Fibroblast of lung (primary cell): ENCODE measurements around the gene COX4I1. TPM values are rescaled to one million over a fixed set of nuclear protein-coding genes. Genes with fewer than 3 reads are reported as not detected.

Experiments used
- DNase-seq, 2 donors: peaks; one replicate each; pipeline versions ENCODE4 v3.0.0 to v3.0.0-alpha.2; 2010; ENCODE audit warnings: low read depth in 2 of 2
- H2AFZ ChIP-seq: 2 replicates; pipeline ENCODE4 v1.5.1; 2012; ENCODE audit warnings: low read length, control low read depth, inconsistent platforms
- H3K27ac ChIP-seq: 2 replicates; pipeline ENCODE4 v1.5.1; 2011; ENCODE audit warnings: low read length, control low read depth; ENCODE audit not compliant: insufficient read depth
- H3K27me3 ChIP-seq: 2 replicates; pipeline ENCODE4 v1.5.1; 2011; ENCODE audit warnings: mild to moderate bottlenecking, low read length; ENCODE audit not compliant: control insufficient read depth, insufficient read depth
- H3K36me3 ChIP-seq: 2 replicates; pipeline ENCODE4 v1.5.1; 2011; ENCODE audit warnings: low read length; ENCODE audit not compliant: control insufficient read depth, insufficient read depth
- H3K4me1 ChIP-seq: 2 replicates; pipeline ENCODE4 v1.5.1; 2011; ENCODE audit warnings: low read length; ENCODE audit not compliant: control insufficient read depth, insufficient read depth; ENCODE audit errors: extremely low read depth
- H3K4me2 ChIP-seq: 2 replicates; pipeline ENCODE4 v1.5.1; 2011; ENCODE audit warnings: low read length, control low read depth; ENCODE audit not compliant: insufficient read depth; ENCODE audit errors: extremely low read depth
- H3K4me3 ChIP-seq, 4 experiments: fragments of 200-600 bp in 1 of 4; sonication (generic) in 1 of 4; replicated peaks in 1 of 4; 2 replicates each; pipeline ENCODE4 v1.5.1; 2011 to 2016; ENCODE audit warnings: low read length in 4 of 4, low read depth in 3 of 4, mild to moderate bottlenecking in 3 of 4, control low read depth in 2 of 4, inconsistent platforms in 1 of 4, mixed read lengths in 1 of 4; ENCODE audit not compliant: insufficient read depth in 1 of 4; ENCODE audit errors: control extremely low read depth in 1 of 4
- H3K79me2 ChIP-seq: 2 replicates; pipeline ENCODE4 v1.5.1; 2012; ENCODE audit warnings: mild to moderate bottlenecking, low read length, inconsistent platforms; ENCODE audit not compliant: control insufficient read depth, insufficient read depth
- H3K9ac ChIP-seq: 2 replicates; pipeline ENCODE4 v1.5.1; 2011; ENCODE audit warnings: mild to moderate bottlenecking, low read length, control low read depth; ENCODE audit not compliant: insufficient read depth
- H3K9me3 ChIP-seq: 2 replicates; pipeline ENCODE4 v1.5.1; 2012; ENCODE audit warnings: low read depth, low read length; ENCODE audit not compliant: control insufficient read depth, insufficient read depth
- H4K20me1 ChIP-seq: 2 replicates; pipeline ENCODE4 v1.5.1; 2011; ENCODE audit warnings: low read length; ENCODE audit not compliant: control insufficient read depth, insufficient read depth; ENCODE audit errors: extremely low read depth
- EZH2 ChIP-seq: IDR thresholded peaks from 2 replicates; pipeline ENCODE4 v1.5.1; 2012; ENCODE audit warnings: low read length, control low read depth, mild to moderate bottlenecking; ENCODE audit errors: missing control alignments
- polyA plus RNA-seq, 2 donors: library from polyadenylated mRNA; depleted of rRNA in 1 of 2; stranded (reverse) in 1 of 2; unstranded in 1 of 2; fragments of >200 nt; gene quantifications; 2 replicates each; pipeline ENCODE4 v1.2.1, GENCODE V29; 2011 to 2012; ENCODE audit warnings: missing spikeins in 1 of 2
- total RNA-seq: library from RNA; depleted of rRNA; stranded (reverse); fragments of >200 nt; gene quantifications from 2 replicates; pipeline ENCODE4 v1.2.1, GENCODE V29; 2014
- TF ChIP-seq, protein P1 (sequence below), 2 donors: IDR thresholded peaks in 1 of 2; conservative IDR thresholded peaks in 1 of 2; 1 replicate in 1 of 2; 2 replicates in 1 of 2; pipeline ENCODE4 v1.5.1; 2011 to 2012; ENCODE audit warnings: low read length in 2 of 2, control low read depth in 1 of 2, inconsistent platforms in 1 of 2, low read depth in 1 of 2, mild to moderate bottlenecking in 1 of 2

COX4I1 gene
- total and polyA plus RNA-seq, 2 donors (not counting 1 experiment from before 2014, with no cell fraction given) = 442 to 653 TPM

GRCh38 chr16:85750827-85751697 is 48.4 kb upstream of the COX4I1 start, which contains the start of gene C16orf74:
Gene C16orf74, minus strand, starts transcription at chr16:85751096. Its CDS starts 15,879 bp downstream, at chr16:85735217.
- peak within 1 kb of the TSS; percentile 40 for H3K9ac ChIP-seq
- DNase-seq = peak; percentile 17 to 48
- H3K27ac ChIP-seq = peak within 1 kb of the TSS; percentile 0
- H3K4me1 ChIP-seq = peaks cover 19% of the 10 kb centered on the region
- no peaks in the 10 kb centered on the region for H3K27me3 ChIP-seq
- peaks cover 5% of the 10 kb centered on the region for H3K79me2 ChIP-seq
- no peaks in the 10 kb centered on the region for H3K9me3 ChIP-seq
- no peaks in the 10 kb centered on the region for H4K20me1 ChIP-seq
- H3K4me2 ChIP-seq = peak within 1 kb of the TSS; percentile 90
- TF ChIP-seq EZH2 = no peak
- TF ChIP-seq, protein P1, sequence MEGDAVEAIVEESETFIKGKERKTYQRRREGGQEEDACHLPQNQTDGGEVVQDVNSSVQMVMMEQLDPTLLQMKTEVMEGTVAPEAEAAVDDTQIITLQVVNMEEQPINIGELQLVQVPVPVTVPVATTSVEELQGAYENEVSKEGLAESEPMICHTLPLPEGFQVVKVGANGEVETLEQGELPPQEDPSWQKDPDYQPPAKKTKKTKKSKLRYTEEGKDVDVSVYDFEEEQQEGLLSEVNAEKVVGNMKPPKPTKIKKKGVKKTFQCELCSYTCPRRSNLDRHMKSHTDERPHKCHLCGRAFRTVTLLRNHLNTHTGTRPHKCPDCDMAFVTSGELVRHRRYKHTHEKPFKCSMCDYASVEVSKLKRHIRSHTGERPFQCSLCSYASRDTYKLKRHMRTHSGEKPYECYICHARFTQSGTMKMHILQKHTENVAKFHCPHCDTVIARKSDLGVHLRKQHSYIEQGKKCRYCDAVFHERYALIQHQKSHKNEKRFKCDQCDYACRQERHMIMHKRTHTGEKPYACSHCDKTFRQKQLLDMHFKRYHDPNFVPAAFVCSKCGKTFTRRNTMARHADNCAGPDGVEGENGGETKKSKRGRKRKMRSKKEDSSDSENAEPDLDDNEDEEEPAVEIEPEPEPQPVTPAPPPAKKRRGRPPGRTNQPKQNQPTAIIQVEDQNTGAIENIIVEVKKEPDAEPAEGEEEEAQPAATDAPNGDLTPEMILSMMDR (conservative IDR thresholded peaks at IDR 0.05 in 1 of 2, IDR thresholded peaks at IDR 0.05 in 1 of 2; ENCODE audit: low read depth in 1 of 2, low read length in 2 of 2) = no peak
- peak within 1 kb of the TSS; percentile 70 for H2AFZ ChIP-seq
- no peaks in the 10 kb centered on the region for H3K36me3 ChIP-seq
- peak within 1 kb of the TSS; percentile 55 to 63 (median 61) for H3K4me3 ChIP-seq

GRCh38 chr16:85751698-85752501 is 47.6 kb upstream of the COX4I1 start:
- H3K27me3 ChIP-seq = no peaks in the 10 kb centered on the region
- no peak overlapping the region for H2AFZ ChIP-seq
- H3K4me2 ChIP-seq = peak overlapping the region; percentile 35
- no peaks in the 10 kb centered on the region for H3K36me3 ChIP-seq
- no peak overlapping the region for H3K27ac ChIP-seq
- DNase-seq = peak in 1 of 2 donors; percentile 25
- H3K4me1 ChIP-seq = peaks cover 19% of the 10 kb centered on the region
- TF ChIP-seq, protein P1 (conservative IDR thresholded peaks at IDR 0.05 in 1 of 2, IDR thresholded peaks at IDR 0.05 in 1 of 2; ENCODE audit: low read depth in 1 of 2, low read length in 2 of 2) = no peak
- no peak for TF ChIP-seq EZH2
- no peaks in the 10 kb centered on the region for H4K20me1 ChIP-seq
- H3K9ac ChIP-seq = no peak overlapping the region
- H3K4me3 ChIP-seq = no peak overlapping the region
- H3K79me2 ChIP-seq = peaks cover 5% of the 10 kb centered on the region
- no peaks in the 10 kb centered on the region for H3K9me3 ChIP-seq
